H1 (cell line): ENCODE results near the gene STAP2. TPM values are rescaled to one million over a fixed set of nuclear protein-coding genes. Genes with fewer than 3 reads are reported as not detected.

Experiments
- CTCF ChIA-PET: fragments of 300-600 bp; sonication (Branson Sonifier 250); formaldehyde crosslinking; loops from one replicate; lab custom pipeline; 2021; ENCODE audit not compliant: partially characterized antibody; lab: Charles Lee
- POLR2A ChIA-PET: fragments of 300-600 bp; sonication (Branson Sonifier 250); formaldehyde crosslinking; loops from one replicate; lab custom pipeline; 2021; ENCODE audit warnings: inconsistent platforms; ENCODE audit not compliant: partially characterized antibody; lab: Charles Lee
- DNase-seq, 2 experiments: peaks; one replicate each; pipeline versions ENCODE4 v3.0.0 to v3.0.0-alpha.2; 2010 to 2022; ENCODE audit warnings: low spot score in 2 of 2, low read depth in 1 of 2, mixed read lengths in 1 of 2
- FAIRE-seq: peaks from 2 replicates; lab custom pipeline; 2011; peaks lifted over from hg19 to GRCh38; lab: Jason Lieb, UNC
- H2AFZ ChIP-seq: 2 replicates; pipeline ENCODE4 v1.8.1; 2012; ENCODE audit warnings: low read length, inconsistent platforms
- H2AK5ac ChIP-seq: 2 replicates; pipeline ENCODE4 v1.6.1; 2013; ENCODE audit warnings: low read depth, low read length
- H2BK120ac ChIP-seq: replicated peaks from 2 replicates; pipeline ENCODE3; 2013; ENCODE audit warnings: low read depth, low read length, inconsistent platforms
- H2BK12ac ChIP-seq: 2 replicates; pipeline ENCODE4 v1.6.1; 2013; ENCODE audit warnings: low read depth, low read length
- H2BK15ac ChIP-seq: 2 replicates; pipeline ENCODE4 v1.6.1; 2013; ENCODE audit warnings: low read length
- H2BK20ac ChIP-seq: 2 replicates; pipeline ENCODE4 v1.6.1; 2013; ENCODE audit warnings: low read length
- H2BK5ac ChIP-seq: 2 replicates; pipeline ENCODE4 v1.6.1; 2013; ENCODE audit warnings: low read depth, low read length
- H3K14ac ChIP-seq: 2 replicates; pipeline ENCODE4 v1.6.1; 2013; ENCODE audit warnings: inconsistent platforms; ENCODE audit not compliant: insufficient read length
- H3K18ac ChIP-seq: 2 replicates; pipeline ENCODE4 v1.6.1; 2013; ENCODE audit warnings: low read length; ENCODE audit errors: extremely low read depth
- H3K23ac ChIP-seq: 2 replicates; pipeline ENCODE4 v1.6.1; 2013; ENCODE audit warnings: inconsistent platforms; ENCODE audit not compliant: insufficient read length
- H3K23me2 ChIP-seq: 2 replicates; pipeline ENCODE4 v1.6.1; 2013; ENCODE audit warnings: low read depth, low read length
- H3K27ac ChIP-seq: 2 replicates; pipeline ENCODE4 v1.6.1; 2011; ENCODE audit warnings: low read depth, low read length, inconsistent platforms
- H3K27me3 ChIP-seq, 4 experiments: replicated peaks in 1 of 4; 1 replicate in 1 of 4; 2 replicates in 3 of 4; pipeline versions ENCODE4 v1.6.1 to v1.8.1; 2011 to 2013; ENCODE audit warnings: low read length in 3 of 4, mild to moderate bottlenecking in 3 of 4, inconsistent platforms in 2 of 4, mixed read lengths in 2 of 4, moderate library complexity in 1 of 4; ENCODE audit not compliant: control insufficient read depth in 3 of 4, insufficient read depth in 3 of 4; ENCODE audit errors: extremely low read depth in 1 of 4
- H3K36me3 ChIP-seq, 4 experiments: 2 replicates each; pipeline versions ENCODE4 v1.6.1 to v1.8.1; 2011 to 2013; ENCODE audit warnings: mild to moderate bottlenecking in 4 of 4, low read length in 3 of 4, moderate library complexity in 2 of 4, control low read depth in 1 of 4, inconsistent platforms in 1 of 4; ENCODE audit not compliant: insufficient read depth in 4 of 4, control insufficient read depth in 2 of 4
- H3K4ac ChIP-seq: replicated peaks from 2 replicates; pipeline ENCODE3; 2013; ENCODE audit warnings: low read length, low read depth, mixed read lengths, inconsistent platforms; ENCODE audit not compliant: insufficient read length
- H3K4me1 ChIP-seq, 4 experiments: replicated peaks in 1 of 4; 1 replicate in 1 of 4; 2 replicates in 3 of 4; pipeline versions ENCODE4 v1.6.1 to v1.8.1; 2011 to 2013; ENCODE audit warnings: low read length in 3 of 4, inconsistent platforms in 2 of 4, mixed read lengths in 1 of 4; ENCODE audit not compliant: insufficient read depth in 4 of 4, control insufficient read depth in 3 of 4
- H3K4me2 ChIP-seq, 2 experiments: 2 replicates each; pipeline versions ENCODE4 v1.6.1 to v1.8.1; 2011 to 2013; ENCODE audit warnings: low read depth in 2 of 2, low read length in 2 of 2, control low read depth in 1 of 2, inconsistent platforms in 1 of 2, mild to moderate bottlenecking in 1 of 2; ENCODE audit not compliant: insufficient read depth in 1 of 2
- H3K4me3 ChIP-seq, 4 experiments: fragments of 200-600, 300-600 bp in 1 of 4; sonication (generic), shearing (Covaris generic), sonication (Bioruptor Twin) in 1 of 4; 2 replicates each; pipeline versions ENCODE4 v1.5.1 to v1.8.1; 2011 to 2016; ENCODE audit warnings: low read length in 4 of 4, low read depth in 3 of 4, control low read depth in 2 of 4, inconsistent platforms in 2 of 4, mild to moderate bottlenecking in 2 of 4, mixed read lengths in 1 of 4, moderate library complexity in 1 of 4; ENCODE audit not compliant: insufficient read depth in 2 of 4; ENCODE audit errors: extremely low read depth in 1 of 4
- H3K56ac ChIP-seq: replicated peaks from 2 replicates; pipeline ENCODE3; 2013; ENCODE audit warnings: low read depth, mild to moderate bottlenecking, mixed read lengths, low read length, inconsistent platforms; ENCODE audit not compliant: insufficient read length
- H3K79me1 ChIP-seq: 2 replicates; pipeline ENCODE4 v1.6.1; 2013; ENCODE audit warnings: low read depth, low read length, control low read depth
- H3K79me2 ChIP-seq, 2 experiments: 2 replicates each; pipeline versions ENCODE4 v1.6.1 to v1.8.1; 2012 to 2013; ENCODE audit warnings: low read length in 2 of 2, mild to moderate bottlenecking in 2 of 2, inconsistent platforms in 1 of 2; ENCODE audit not compliant: insufficient read depth in 2 of 2, control insufficient read depth in 1 of 2
- H3K9ac ChIP-seq, 4 experiments: replicated peaks in 1 of 4; 1 replicate in 1 of 4; 2 replicates in 3 of 4; pipeline versions ENCODE4 v1.6.1 to v1.8.1; 2011 to 2013; ENCODE audit warnings: low read depth in 3 of 4, low read length in 3 of 4, control low read depth in 2 of 4, mild to moderate bottlenecking in 2 of 4, moderate library complexity in 2 of 4, inconsistent platforms in 1 of 4; ENCODE audit errors: extremely low read depth in 1 of 4
- H3K9me3 ChIP-seq, 2 experiments: 2 replicates each; pipeline versions ENCODE4 v1.6.1 to v1.8.1; 2012 to 2013; ENCODE audit warnings: mild to moderate bottlenecking in 2 of 2, moderate library complexity in 2 of 2, control low read depth in 1 of 2, inconsistent platforms in 1 of 2, low read depth in 1 of 2, low read length in 1 of 2, mixed read lengths in 1 of 2; ENCODE audit not compliant: insufficient read depth in 2 of 2
- H4K20me1 ChIP-seq, 2 experiments: replicated peaks in 1 of 2; 2 replicates each; pipeline versions ENCODE3 to v1.8.1; 2011 to 2013; ENCODE audit warnings: inconsistent platforms in 2 of 2, low read length in 2 of 2, mild to moderate bottlenecking in 1 of 2; ENCODE audit not compliant: insufficient read depth in 2 of 2, control insufficient read depth in 1 of 2
- H4K5ac ChIP-seq: 2 replicates; pipeline ENCODE4 v1.6.1; 2013; ENCODE audit warnings: low read length, low read depth, mixed read lengths, inconsistent platforms; ENCODE audit not compliant: insufficient read length
- H4K8ac ChIP-seq: 2 replicates; pipeline ENCODE4 v1.8.0; 2013; ENCODE audit warnings: mild to moderate bottlenecking, moderate library complexity, low read length, inconsistent platforms; ENCODE audit not compliant: insufficient read depth; ENCODE audit errors: extremely low read depth
- H4K91ac ChIP-seq: replicated peaks from 2 replicates; pipeline ENCODE3; 2013; ENCODE audit warnings: low read length, mixed read lengths, inconsistent platforms; ENCODE audit not compliant: insufficient read length
- BACH1 ChIP-seq: IDR thresholded peaks from 2 replicates; pipeline ENCODE4 v1.6.1; 2012; ENCODE audit warnings: low read length, improper control_type of control experiment
- CBX5 ChIP-seq: fragments of 300-800, 300-1000 bp; sonication (generic); IDR thresholded peaks from 2 replicates; pipeline ENCODE4 v1.7.1; 2016; ENCODE audit warnings: antibody characterized with exemption, low read length, low read depth
- E2F6 ChIP-seq: IDR thresholded peaks from 2 replicates; pipeline ENCODE4 v1.6.1; 2012; ENCODE audit warnings: inconsistent platforms
- JUND ChIP-seq: IDR thresholded peaks from 2 replicates; pipeline ENCODE4 v1.6.1; 2011; ENCODE audit warnings: mild to moderate bottlenecking, improper control_type of control experiment, low read length
- RBBP5 ChIP-seq: IDR thresholded peaks from 2 replicates; pipeline ENCODE4 v1.7.1; 2012; ENCODE audit warnings: low read depth, mild to moderate bottlenecking, inconsistent platforms, low read length, moderate library complexity, borderline replicate concordance
- SP1 ChIP-seq: IDR thresholded peaks from 2 replicates; pipeline ENCODE4 v1.6.1; 2011; ENCODE audit warnings: low read depth, low read length
- SP2 ChIP-seq: IDR thresholded peaks from 2 replicates; pipeline ENCODE4 v1.6.1; 2012; ENCODE audit warnings: mild to moderate bottlenecking, low read length, inconsistent platforms
- TEAD4 ChIP-seq: IDR thresholded peaks from 2 replicates; pipeline ENCODE4 v1.6.1; 2012; ENCODE audit warnings: low read depth, low read length, inconsistent platforms, mixed read lengths
- USF2 ChIP-seq: IDR thresholded peaks from 2 replicates; pipeline ENCODE4 v1.6.1; 2011; ENCODE audit warnings: low read length, improper control_type of control experiment
- WGBS, 2 experiments: shearing (Covaris generic) in 1 of 2; methylation state at CpG; one replicate each; pipeline versions ENCODE4 v1.1.6 to v1.1.7; 2013 to 2015; ENCODE audit warnings: low lambda C conversion rate in 2 of 2, mixed read lengths in 2 of 2, inconsistent platforms in 1 of 2, low coverage in 1 of 2, missing lambda C conversion rate in 1 of 2; ENCODE audit not compliant: insufficient replicate concordance in 2 of 2, insufficient coverage in 1 of 2, insufficient read length in 1 of 2; ENCODE audit errors: extremely low coverage in 1 of 2, missing lambda C conversion rate in 1 of 2; 5-methylcytosine and 5-hydroxymethylcytosine counted together
- polyA plus RNA-seq, 7 experiments: library from polyadenylated mRNA; depleted of rRNA in 3 of 7; stranded (reverse) in 5 of 7; unstranded in 2 of 7; fragments of >200 nt in 5 of 7; fragments of 200-250 nt in 2 of 7; gene quantifications; 1 replicate in 5 of 7; 2 replicates in 1 of 7; 4 replicates in 1 of 7; pipeline versions ENCODE4 v1.2.1 to v1.2.3, GENCODE V29; 2011 to 2013; ENCODE audit warnings: missing spikeins in 2 of 7, mixed read lengths in 2 of 7
- total RNA-seq: library from RNA; stranded (reverse); fragmentation: NEBNext Ultra II Directional; extraction: Animal tissue kit (Norgen Biotek cat#: 25700); gene quantifications from 2 replicates; pipeline ENCODE4 v1.2.1, GENCODE V29; 2021

Gene STAP2
- total and polyA plus RNA-seq, 2 of the 8 experiments (the other 6 are each of a cell fraction or from before 2014, with no cell fraction given) = 15.3 to 37.3 TPM

- no peak overlapping the region for H2BK120ac ChIP-seq
- H3K79me2 ChIP-seq = no peaks in the 10 kb centered on the region
- no peak overlapping the region for H2BK15ac ChIP-seq
- no peak overlapping the region for H3K4ac ChIP-seq
- no peaks in the 10 kb centered on the region for H3K9me3 ChIP-seq
- FAIRE-seq = no peak
- H4K5ac ChIP-seq = no peak overlapping the region
- no peaks in the 10 kb centered on the region for H3K27me3 ChIP-seq
- H3K27ac ChIP-seq = no peak overlapping the region
- no peak overlapping the region for H3K4me2 ChIP-seq
- no peak overlapping the region for H3K23ac ChIP-seq
- no peak overlapping the region for H3K14ac ChIP-seq
- no peak overlapping the region for H3K18ac ChIP-seq
- H3K4me3 ChIP-seq = no peak overlapping the region
- ChIA-PET POLR2A (interaction anchor here (0.7 to 13.0 kb wide), 8 partner anchors 9 to 77 kb away, joined by 3 to 72 read pairs (median 8); partner anchors contain the start of gene MPND), CTCF (interaction anchor here (1.0 to 2.9 kb wide), 6 partner anchors 9 to 34 kb away, joined by 3 to 18 read pairs (median 3); no protein-coding TSS in a partner anchor)
- 89% methylated on average over 12 of the region's 16 CpGs; no CpG with 5 or more reads in 1 of the 2 experiments for WGBS, 2 experiments
- no peak overlapping the region for H4K91ac ChIP-seq
- no peak overlapping the region for H2BK20ac ChIP-seq
- H2BK12ac ChIP-seq = no peak overlapping the region
- TF ChIP-seq CBX5 = no peak
- no peak for TF ChIP-seq TEAD4
- no peak for TF ChIP-seq USF2
- TF ChIP-seq SP1 = no peak
- TF ChIP-seq JUND = no peak
- TF ChIP-seq BACH1 = no peak
- TF ChIP-seq SP2 = no peak
- TF ChIP-seq RBBP5 = no peak
- no peak for TF ChIP-seq E2F6
- no peak overlapping the region for H4K8ac ChIP-seq
- H2BK5ac ChIP-seq = peak overlapping the region; percentile 24; the same call in 1 of the 2 replicates
- H3K56ac ChIP-seq = no peak overlapping the region
- H3K36me3 ChIP-seq = peaks cover 6 to 16% (median 9%) of the 10 kb centered on the region in 4 experiments; a peak in 5 of 8 replicates
- no peak overlapping the region for H2AK5ac ChIP-seq
- peaks cover 23% of the 10 kb centered on the region for H3K79me1 ChIP-seq
- peaks cover 0 to 15% (median 9%) of the 10 kb centered on the region in 4 experiments; a peak in 5 of 7 replicates for H3K4me1 ChIP-seq
- peak in 1 of 2 experiments; percentile 38 for DNase-seq
- no peak overlapping the region for H2AFZ ChIP-seq
- H3K23me2 ChIP-seq = no peaks in the 10 kb centered on the region
- H4K20me1 ChIP-seq = peaks cover 22 to 45% of the 10 kb centered on the region in 2 experiments
- H3K9ac ChIP-seq = no peak overlapping the region
Measured at GRCh38 chr19:4366666-4367335, 28.2 kb upstream of the STAP2 start.
